Rectal smooth muscle tissue (tissue), 1 donor: ENCODE data around the gene PCDHB6.
"Not testable (repeated sequence)": the region's sequence is repeated elsewhere in the genome, so short reads cannot be mapped to it uniquely, and the experiment has no call there.

Experiments
- H3K27ac ChIP-seq: one replicate; pipeline ENCODE4 v1.7.0; 2013; ENCODE audit warnings: low read depth, low read length, inconsistent platforms
- H3K27me3 ChIP-seq: one replicate; pipeline ENCODE4 v1.7.0; 2013; ENCODE audit warnings: low read length; ENCODE audit not compliant: control insufficient read depth, insufficient read depth
- H3K36me3 ChIP-seq: one replicate; pipeline ENCODE4 v1.7.0; 2013; ENCODE audit warnings: low read length; ENCODE audit not compliant: control insufficient read depth, insufficient read depth
- H3K4me1 ChIP-seq: one replicate; pipeline ENCODE4 v1.7.0; 2013; ENCODE audit warnings: low read length; ENCODE audit not compliant: control insufficient read depth, insufficient read depth
- H3K4me3 ChIP-seq: one replicate; pipeline ENCODE4 v1.7.0; 2013; ENCODE audit warnings: low read length
- H3K9ac ChIP-seq: one replicate; pipeline ENCODE4 v1.7.0; 2013; ENCODE audit warnings: low read length

Gene PCDHB6

GRCh38 chr5:141135718-141136266 lies 14.1 kb upstream of the PCDHB6 start:
- Histone ChIP-seq H3K4me1 (no peaks in the 10 kb centered on the region), H3K27ac (no peak overlapping the region), H3K27me3 (no peaks in the 10 kb centered on the region), H3K9ac (no peak overlapping the region), H3K4me3 (peak overlapping the region; percentile 10), H3K36me3 (no peaks in the 10 kb centered on the region)

DNA sequence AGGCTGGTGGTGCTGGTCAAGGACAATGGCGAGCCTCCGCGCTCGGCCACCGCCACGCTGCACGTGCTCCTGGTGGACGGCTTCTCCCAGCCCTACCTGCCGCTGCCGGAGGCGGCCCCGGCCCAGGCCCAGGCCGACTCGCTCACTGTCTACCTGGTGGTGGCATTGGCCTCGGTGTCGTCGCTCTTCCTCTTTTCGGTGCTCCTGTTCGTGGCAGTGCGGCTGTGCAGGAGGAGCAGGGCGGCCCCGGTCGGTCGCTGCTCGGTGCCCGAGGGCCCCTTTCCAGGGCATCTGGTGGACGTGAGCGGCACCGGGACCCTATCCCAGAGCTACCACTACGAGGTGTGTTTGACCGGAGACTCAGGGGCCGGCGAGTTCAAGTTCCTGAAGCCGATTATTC lies 12.5 kb upstream of the PCDHB6 start:
- not testable (repeated sequence) for H3K4me3 ChIP-seq, H3K4me1 ChIP-seq, H3K36me3 ChIP-seq, H3K27ac ChIP-seq, H3K27me3 ChIP-seq, H3K9ac ChIP-seq

- no peak overlapping the region for H3K9ac ChIP-seq
- no peak overlapping the region for H3K4me3 ChIP-seq
- H3K27me3 ChIP-seq, result no peaks in the 10 kb centered on the region
- no peaks in the 10 kb centered on the region for H3K36me3 ChIP-seq
- H3K4me1 ChIP-seq, result no peaks in the 10 kb centered on the region
- no peak overlapping the region for H3K27ac ChIP-seq
Measured at GRCh38 chr5:141150224-141150992, 551 bp downstream of the PCDHB6 start.

- Histone ChIP-seq H3K27me3 (no peaks in the 10 kb centered on the region), H3K9ac (no peak overlapping the region), H3K36me3 (no peaks in the 10 kb centered on the region), H3K27ac (no peak overlapping the region), H3K4me3 (no peak overlapping the region), H3K4me1 (no peaks in the 10 kb centered on the region)
Measured at GRCh38 chr5:141150993-141151325, 1.1 kb downstream of the PCDHB6 start.

GRCh38 chr5:141151632-141152031 lies 1.8 kb downstream of the PCDHB6 start:
- not testable (repeated sequence) for H3K27ac ChIP-seq, H3K27me3 ChIP-seq, H3K36me3 ChIP-seq, H3K4me1 ChIP-seq, H3K4me3 ChIP-seq, H3K9ac ChIP-seq

DNA sequence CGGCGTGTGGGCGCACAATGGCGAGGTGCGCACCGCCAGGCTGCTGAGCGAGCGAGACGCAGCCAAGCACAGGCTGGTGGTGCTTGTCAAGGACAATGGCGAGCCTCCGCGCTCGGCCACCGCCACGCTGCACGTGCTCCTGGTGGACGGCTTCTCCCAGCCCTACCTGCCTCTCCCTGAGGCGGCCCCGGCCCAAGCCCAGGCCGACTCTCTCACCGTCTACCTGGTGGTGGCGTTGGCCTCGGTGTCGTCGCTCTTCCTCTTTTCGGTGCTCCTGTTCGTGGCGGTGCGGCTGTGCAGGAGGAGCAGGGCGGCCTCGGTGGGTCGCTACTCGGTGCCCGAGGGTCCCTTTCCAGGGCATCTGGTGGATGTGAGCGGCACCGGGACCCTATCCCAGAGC lies 2.2 kb downstream of the PCDHB6 start:
- H3K4me3 ChIP-seq, H3K27me3 ChIP-seq: not testable (repeated sequence)

GRCh38 chr5:141155540-141156374 lies 5.9 kb downstream of the PCDHB6 start:
- Histone ChIP-seq H3K27ac (no peak overlapping the region), H3K9ac (no peak overlapping the region), H3K36me3 (no peaks in the 10 kb centered on the region), H3K4me3 (no peak overlapping the region), H3K4me1 (no peaks in the 10 kb centered on the region), H3K27me3 (no peaks in the 10 kb centered on the region)

More for the DNA sequence above, 2.2 kb downstream of the PCDHB6 start:
- H3K36me3 ChIP-seq, H3K27ac ChIP-seq, H3K9ac ChIP-seq, H3K4me1 ChIP-seq: not testable (repeated sequence)

DNA sequence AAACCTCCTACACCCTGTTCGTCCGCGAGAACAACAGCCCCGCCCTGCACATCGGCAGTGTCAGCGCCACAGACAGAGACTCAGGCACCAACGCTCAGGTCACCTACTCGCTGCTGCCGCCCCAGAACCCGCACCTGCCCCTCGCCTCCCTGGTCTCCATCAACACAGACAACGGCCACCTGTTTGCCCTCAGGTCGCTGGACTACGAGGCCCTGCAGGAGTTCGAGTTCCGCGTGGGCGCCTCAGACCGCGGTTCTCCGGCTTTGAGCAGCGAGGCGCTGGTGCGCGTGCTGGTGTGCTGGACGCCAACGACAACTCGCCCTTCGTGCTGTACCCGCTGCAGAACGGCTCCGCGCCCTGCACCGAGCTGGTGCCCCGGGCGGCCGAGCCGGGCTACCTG lies 7.5 kb downstream of the PCDHB6 start:
- not testable (repeated sequence) for H3K4me1 ChIP-seq, H3K9ac ChIP-seq, H3K4me3 ChIP-seq, H3K27me3 ChIP-seq, H3K27ac ChIP-seq, H3K36me3 ChIP-seq

DNA sequence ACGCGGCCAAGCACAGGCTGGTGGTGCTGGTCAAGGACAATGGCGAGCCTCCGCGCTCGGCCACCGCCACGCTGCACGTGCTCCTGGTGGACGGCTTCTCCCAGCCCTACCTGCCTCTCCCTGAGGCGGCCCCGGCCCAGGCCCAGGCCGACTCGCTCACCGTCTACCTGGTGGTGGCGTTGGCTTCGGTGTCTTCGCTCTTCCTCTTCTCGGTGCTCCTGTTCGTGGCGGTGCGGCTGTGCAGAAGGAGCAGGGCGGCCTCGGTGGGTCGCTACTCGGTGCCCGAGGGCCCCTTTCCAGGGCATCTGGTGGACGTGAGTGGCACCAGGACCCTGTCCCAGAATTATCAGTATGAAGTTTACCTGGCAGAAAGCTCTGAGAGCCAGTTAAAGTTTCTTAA lies 8.0 kb downstream of the PCDHB6 start:
- not testable (repeated sequence) for H3K36me3 ChIP-seq, H3K9ac ChIP-seq, H3K4me3 ChIP-seq, H3K4me1 ChIP-seq, H3K27me3 ChIP-seq, H3K27ac ChIP-seq

DNA sequence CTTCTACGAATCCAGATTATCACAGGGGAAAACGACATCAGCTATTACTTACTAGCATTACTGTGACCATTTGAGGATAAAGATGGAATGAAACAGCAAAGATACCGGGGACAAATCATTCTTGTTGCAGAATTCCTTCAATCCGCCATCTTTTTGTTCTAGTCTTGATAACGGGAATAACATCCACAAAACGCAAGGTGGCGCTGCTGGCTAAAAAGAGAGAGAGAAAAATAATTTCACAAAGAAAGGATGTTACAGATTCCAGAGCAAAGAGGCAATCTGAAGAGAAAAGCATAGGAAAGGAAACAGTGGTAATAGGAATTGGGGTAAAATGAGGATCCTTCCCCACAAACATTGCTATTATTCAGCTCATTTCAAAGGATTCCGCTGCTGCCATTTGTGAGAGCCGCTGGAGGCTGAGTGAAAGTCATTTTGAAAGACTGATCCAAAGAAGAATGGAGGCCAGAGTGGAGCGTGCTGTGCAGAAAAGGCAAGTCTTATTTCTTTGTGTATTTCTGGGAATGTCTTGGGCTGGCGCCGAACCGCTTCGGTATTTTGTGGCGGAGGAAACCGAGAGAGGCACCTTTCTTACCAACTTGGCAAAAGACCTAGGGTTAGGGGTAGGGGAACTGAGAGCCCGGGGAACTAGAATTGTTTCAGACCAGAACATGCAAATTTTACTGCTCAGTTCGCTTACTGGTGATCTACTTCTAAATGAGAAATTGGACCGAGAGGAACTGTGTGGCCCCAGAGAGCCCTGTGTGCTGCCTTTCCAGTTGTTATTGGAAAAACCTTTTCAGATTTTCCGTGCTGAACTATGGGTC lies 22.7 kb downstream of the PCDHB6 start, which contains the start of gene PCDHB7:
PCDHB7 (plus strand) TSS at position 264 of the 824 bp plus-strand sequence; CDS start at position 456, 192 bp downstream.
- peak within 1 kb of the TSS; percentile 46 for H3K4me3 ChIP-seq
- no peaks in the 10 kb centered on the region for H3K36me3 ChIP-seq
- no peak within 1 kb of the TSS for H3K9ac ChIP-seq
- peaks cover 3% of the 10 kb centered on the region for H3K27me3 ChIP-seq
- H3K4me1 ChIP-seq, result no peaks in the 10 kb centered on the region
- no peak within 1 kb of the TSS for H3K27ac ChIP-seq

DNA sequence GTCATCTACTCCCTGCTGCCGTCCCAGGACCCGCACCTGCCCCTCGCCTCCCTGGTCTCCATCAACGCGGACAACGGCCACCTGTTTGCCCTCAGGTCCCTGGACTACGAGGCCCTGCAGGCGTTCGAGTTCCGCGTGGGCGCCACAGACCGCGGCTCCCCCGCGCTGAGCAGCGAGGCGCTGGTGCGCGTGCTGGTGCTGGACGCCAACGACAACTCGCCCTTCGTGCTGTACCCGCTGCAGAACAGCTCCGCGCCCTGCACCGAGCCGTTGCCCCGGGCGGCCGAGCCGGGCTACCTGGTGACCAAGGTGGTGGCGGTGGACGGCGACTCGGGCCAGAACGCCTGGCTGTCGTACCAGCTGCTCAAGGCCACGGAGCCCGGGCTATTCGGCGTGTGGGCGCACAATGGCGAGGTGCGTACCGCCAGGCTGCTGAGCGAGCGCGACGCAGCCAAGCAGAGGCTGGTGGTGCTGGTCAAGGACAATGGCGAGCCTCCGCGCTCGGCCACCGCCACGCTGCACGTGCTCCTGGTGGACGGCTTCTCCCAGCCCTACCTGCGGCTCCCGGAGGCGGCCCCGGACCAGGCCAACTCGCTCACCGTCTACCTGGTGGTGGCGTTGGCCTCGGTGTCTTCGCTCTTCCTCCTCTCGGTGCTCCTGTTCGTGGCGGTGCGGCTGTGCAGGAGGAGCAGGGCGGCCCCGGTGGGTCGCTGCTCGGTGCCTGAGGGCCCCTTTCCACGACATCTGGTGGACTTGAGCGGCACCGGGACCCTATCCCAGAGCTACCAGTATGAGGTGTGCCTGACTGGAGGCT lies 24.6 kb downstream of the PCDHB6 start:
- H3K9ac ChIP-seq, H3K4me3 ChIP-seq, H3K36me3 ChIP-seq, H3K27me3 ChIP-seq, H3K27ac ChIP-seq, H3K4me1 ChIP-seq: not testable (repeated sequence)
